MCF 10A (cell line): ENCODE measurements around the gene ABL2. TPM values are rescaled to one million over a fixed set of nuclear protein-coding genes. Genes with fewer than 3 reads are reported as not detected.

Source experiments
- BruUV-seq: library from RNA; stranded (reverse); fragments of 400-500 nt; replicated peaks from 2 replicates; lab custom pipeline; 2021; lab: Mats Ljungman, UMichigan
- CTCF ChIA-PET: fragments of 300-600 bp; sonication (Branson Sonifier 250); formaldehyde crosslinking; extraction: SDS; loops from one replicate; lab custom pipeline; 2021; ENCODE audit warnings: antibody characterized with exemption, inconsistent platforms; lab: Yijun Ruan, JAX
- POLR2A ChIA-PET: fragments of 300-600, 350-650 bp; sonication (Branson Sonifier 250); formaldehyde crosslinking; extraction: SDS; loops from one replicate; lab custom pipeline; 2020; ENCODE audit warnings: antibody characterized with exemption, inconsistent platforms; lab: Yijun Ruan, JAX
- DNase-seq: peaks from one replicate; pipeline ENCODE4 v3.0.0-alpha.2; 2018; ENCODE audit not compliant: unreplicated experiment
- H3K27ac Mint-ChIP-seq: one replicate; pipeline ENCODE4 v1.8.0; 2022; ENCODE audit warnings: mild to moderate bottlenecking, low read depth, mixed read lengths; ENCODE audit not compliant: unreplicated experiment
- H3K27me3 Mint-ChIP-seq: one replicate; pipeline ENCODE4 v1.8.0; 2022; ENCODE audit warnings: mixed read lengths; ENCODE audit not compliant: insufficient read depth, unreplicated experiment
- H3K36me3 Mint-ChIP-seq: one replicate; pipeline ENCODE4 v1.8.0; 2022; ENCODE audit warnings: mild to moderate bottlenecking, moderate library complexity, mixed read lengths; ENCODE audit not compliant: insufficient read depth, unreplicated experiment
- H3K4me1 Mint-ChIP-seq: one replicate; pipeline ENCODE4 v1.8.0; 2022; ENCODE audit warnings: mixed read lengths; ENCODE audit not compliant: insufficient read depth, unreplicated experiment
- H3K4me3 Mint-ChIP-seq: one replicate; pipeline ENCODE4 v1.8.0; 2022; ENCODE audit warnings: mild to moderate bottlenecking, moderate library complexity, mixed read lengths; ENCODE audit not compliant: unreplicated experiment
- H3K9me3 Mint-ChIP-seq: one replicate; pipeline ENCODE4 v1.8.0; 2022; ENCODE audit warnings: mixed read lengths; ENCODE audit not compliant: unreplicated experiment
- intact Hi-C: fragments of 100-400 bp; cut with micrococcal nuclease; formaldehyde crosslinking; loops from 2 replicates; pipeline ENCODE4 v1.14.1; 2022
- total RNA-seq: library from RNA; stranded (reverse); gene quantifications from 2 replicates; pipeline ENCODE4 v1.2.3, GENCODE V29; 2022
- TF ChIP-seq, protein P1 (sequence below): fragments of 200-600 bp; IDR thresholded peaks from one replicate; pipeline ENCODE4 v1.8.0; 2022; ENCODE audit warnings: antibody characterized with exemption, mild to moderate bottlenecking; ENCODE audit not compliant: unreplicated experiment

The ABL2 gene
- total RNA-seq, 1 experiment from 2014 or later = 109 TPM

DNA sequence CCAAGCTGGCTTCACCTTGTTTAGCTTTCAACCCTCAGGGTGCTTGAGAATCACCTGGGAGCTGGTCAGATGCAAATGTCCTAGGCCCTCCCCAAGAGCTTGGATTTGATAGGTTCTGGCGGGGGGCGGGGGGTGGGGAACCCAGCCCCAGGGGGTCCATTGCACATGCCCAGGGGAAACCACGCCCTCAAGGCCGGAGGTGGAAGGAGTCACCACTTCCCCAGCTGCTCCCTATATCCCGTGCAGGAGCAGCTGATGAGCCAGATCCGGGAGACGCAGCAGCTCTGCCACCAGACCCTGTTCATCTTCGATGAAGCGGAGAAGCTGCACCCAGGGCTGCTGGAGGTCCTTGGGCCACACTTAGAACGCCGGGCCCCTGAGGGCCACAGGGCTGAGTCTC lies 141.8 kb downstream of the ABL2 start:
- H3K9me3 Mint-ChIP-seq = no peaks in the 10 kb centered on the region
- no peaks in the 10 kb centered on the region for H3K27me3 Mint-ChIP-seq
- TF ChIP-seq, protein P1, sequence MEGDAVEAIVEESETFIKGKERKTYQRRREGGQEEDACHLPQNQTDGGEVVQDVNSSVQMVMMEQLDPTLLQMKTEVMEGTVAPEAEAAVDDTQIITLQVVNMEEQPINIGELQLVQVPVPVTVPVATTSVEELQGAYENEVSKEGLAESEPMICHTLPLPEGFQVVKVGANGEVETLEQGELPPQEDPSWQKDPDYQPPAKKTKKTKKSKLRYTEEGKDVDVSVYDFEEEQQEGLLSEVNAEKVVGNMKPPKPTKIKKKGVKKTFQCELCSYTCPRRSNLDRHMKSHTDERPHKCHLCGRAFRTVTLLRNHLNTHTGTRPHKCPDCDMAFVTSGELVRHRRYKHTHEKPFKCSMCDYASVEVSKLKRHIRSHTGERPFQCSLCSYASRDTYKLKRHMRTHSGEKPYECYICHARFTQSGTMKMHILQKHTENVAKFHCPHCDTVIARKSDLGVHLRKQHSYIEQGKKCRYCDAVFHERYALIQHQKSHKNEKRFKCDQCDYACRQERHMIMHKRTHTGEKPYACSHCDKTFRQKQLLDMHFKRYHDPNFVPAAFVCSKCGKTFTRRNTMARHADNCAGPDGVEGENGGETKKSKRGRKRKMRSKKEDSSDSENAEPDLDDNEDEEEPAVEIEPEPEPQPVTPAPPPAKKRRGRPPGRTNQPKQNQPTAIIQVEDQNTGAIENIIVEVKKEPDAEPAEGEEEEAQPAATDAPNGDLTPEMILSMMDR = no peak
- POLR2A ChIA-PET = no interaction called here
- intact Hi-C loops = no loop called here
- H3K36me3 Mint-ChIP-seq = peaks cover 55% of the 10 kb centered on the region
- CTCF ChIA-PET = interaction anchor here (0.6 to 11.0 kb wide), 9 partner anchors 7 to 544 kb away, joined by 3 to 86 read pairs (median 5); partner anchors contain the start of gene TOR3A
- no peak overlapping the region for H3K27ac Mint-ChIP-seq
- H3K4me3 Mint-ChIP-seq = no peak overlapping the region
- peaks cover 20% of the 10 kb centered on the region for H3K4me1 Mint-ChIP-seq
- no peak for DNase-seq
- BruUV-seq = no TSS peak

DNA sequence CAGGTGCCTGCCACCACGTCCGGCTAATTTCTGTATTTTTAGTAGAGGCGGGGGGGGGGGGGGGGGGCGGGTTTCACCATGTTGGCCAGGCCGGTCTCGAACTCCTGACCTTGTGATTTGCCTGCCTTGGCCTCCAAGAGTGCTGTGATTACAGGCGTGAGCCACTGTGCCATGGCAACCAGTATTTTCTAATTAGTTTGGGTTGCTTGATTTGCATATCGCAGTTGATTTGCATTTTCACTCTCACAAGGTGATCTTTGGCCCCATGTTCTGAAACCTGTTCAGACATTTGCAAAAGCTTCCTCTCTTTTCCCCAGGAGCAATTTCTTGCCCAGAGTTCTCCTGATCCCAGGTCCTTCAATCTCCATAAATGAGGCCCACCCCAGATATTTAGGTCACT lies 145.9 kb downstream of the ABL2 start:
- ChIA-PET CTCF (interaction anchor here (0.5 to 10.0 kb wide), 8 partner anchors 9 to 547 kb away, joined by 3 to 134 read pairs (median 6); partner anchors contain the start of gene AXDND1), POLR2A (interaction anchor here (0.6 to 3.3 kb wide), 10 partner anchors 37 to 413 kb away, joined by 3 to 16 read pairs (median 6); no protein-coding TSS in a partner anchor)
- no peaks in the 10 kb centered on the region for H3K9me3 Mint-ChIP-seq
- H3K27ac Mint-ChIP-seq = peak overlapping the region; percentile 98
- BruUV-seq = no TSS peak
- TF ChIP-seq, protein P1 = no peak
- intact Hi-C loops = loop anchor here (2.0 kb wide), 1 partner anchor 551 kb away; no protein-coding TSS in a partner anchor
- no peak for DNase-seq
- H3K27me3 Mint-ChIP-seq = no peaks in the 10 kb centered on the region
- H3K4me3 Mint-ChIP-seq = peak overlapping the region; percentile 99
- peaks cover 25% of the 10 kb centered on the region for H3K36me3 Mint-ChIP-seq
- H3K4me1 Mint-ChIP-seq = peaks cover 12% of the 10 kb centered on the region

DNA sequence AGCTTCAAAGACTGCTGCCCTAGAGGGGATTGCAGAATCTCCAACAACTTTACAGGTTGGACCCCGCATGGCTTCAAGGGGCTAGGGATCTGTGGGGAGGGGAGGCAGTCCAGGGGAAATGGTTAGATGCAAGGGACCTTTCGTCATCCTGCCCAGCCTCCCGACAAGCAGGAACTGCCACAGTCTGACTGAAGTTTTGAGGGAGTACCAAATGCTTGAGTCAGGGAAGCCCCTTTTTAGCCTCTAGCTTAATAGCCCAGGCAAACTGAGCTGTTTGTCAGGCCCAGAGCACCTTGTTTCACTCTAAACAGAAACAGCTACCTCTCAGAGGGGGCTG lies 146.5 kb downstream of the ABL2 start:
- H3K4me1 Mint-ChIP-seq = peaks cover 12% of the 10 kb centered on the region
- intact Hi-C loops = loop anchor here (2.0 kb wide), 1 partner anchor 550 kb away; no protein-coding TSS in a partner anchor
- POLR2A ChIA-PET = interaction anchor here (0.5 to 3.3 kb wide), 24 partner anchors 9 to 414 kb away, joined by 3 to 16 read pairs (median 4); partner anchors contain the start of genes AXDND1 and SOAT1
- H3K27ac Mint-ChIP-seq = peak overlapping the region; percentile 98
- no peak for DNase-seq
- TF ChIP-seq, protein P1 = no peak
- CTCF ChIA-PET = interaction anchor here (0.5 to 10.0 kb wide), 11 partner anchors 9 to 560 kb away, joined by 3 to 134 read pairs (median 5); partner anchors contain the start of gene AXDND1
- H3K9me3 Mint-ChIP-seq = no peaks in the 10 kb centered on the region
- H3K4me3 Mint-ChIP-seq = peak overlapping the region; percentile 99
- H3K27me3 Mint-ChIP-seq = no peaks in the 10 kb centered on the region
- H3K36me3 Mint-ChIP-seq = peaks cover 20% of the 10 kb centered on the region
- TSS peak; percentile 20 for BruUV-seq

DNA sequence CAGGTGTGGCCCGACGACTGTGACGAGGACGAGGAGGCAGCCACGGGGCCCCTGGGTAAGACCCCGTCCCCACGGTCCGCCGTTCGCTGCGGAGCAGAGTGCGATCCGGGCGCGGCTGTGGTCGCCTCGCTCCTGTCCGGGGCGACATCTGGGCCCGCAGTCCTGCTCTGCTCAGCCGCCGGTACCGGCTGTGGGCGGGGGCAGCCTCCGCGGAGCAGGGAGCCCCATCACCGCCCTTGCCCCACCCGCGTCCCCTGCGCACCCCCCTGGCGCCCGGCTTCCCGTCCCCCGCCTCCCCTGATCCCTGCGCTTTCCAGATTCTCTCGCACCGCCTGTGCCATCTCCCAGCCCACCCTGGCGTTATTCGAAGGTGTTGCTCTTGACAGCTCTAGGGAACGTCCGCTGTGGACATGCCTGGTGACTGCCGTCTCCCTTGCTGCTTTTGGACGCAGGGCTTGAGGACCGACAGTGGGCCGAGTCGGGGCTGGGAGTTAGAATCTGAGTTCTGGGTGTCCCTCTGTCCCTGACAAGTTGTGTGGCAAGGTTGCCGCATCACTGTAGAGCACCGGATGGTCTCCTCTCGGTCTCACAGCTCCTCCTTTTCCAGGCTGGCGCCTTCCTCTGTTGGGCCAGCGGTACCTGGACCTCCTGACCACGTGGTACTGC lies 147.0 kb downstream of the ABL2 start:
- Mint-ChIP-seq H3K9me3 (no peaks in the 10 kb centered on the region), H3K27me3 (no peaks in the 10 kb centered on the region), H3K27ac (peak overlapping the region; percentile 98), H3K4me1 (peaks cover 12% of the 10 kb centered on the region), H3K4me3 (peak overlapping the region; percentile 99), H3K36me3 (peaks cover 16% of the 10 kb centered on the region)
- ChIA-PET POLR2A (interaction anchor here (0.5 to 3.3 kb wide), 31 partner anchors 8 to 795 kb away, joined by 3 to 16 read pairs (median 4); partner anchors contain the start of genes AXDND1, SOAT1 and TOR1AIP2), CTCF (interaction anchor here (0.6 to 10.0 kb wide), 16 partner anchors 10 to 786 kb away, joined by 3 to 134 read pairs (median 5); partner anchors contain the start of gene AXDND1)
- intact Hi-C loops = loop anchor here (2.0 kb wide), 1 partner anchor 550 kb away; no protein-coding TSS in a partner anchor
- TF ChIP-seq, protein P1 = no peak
- DNase-seq = peak; percentile 56
- BruUV-seq = no TSS peak
